Gastrocnemius medialis (tissue), 4 donors: ENCODE results near the gene TRIM7. TPM values are rescaled to one million over a fixed set of nuclear protein-coding genes. Genes with fewer than 3 reads are reported as not detected.

Experiments used
- ATAC-seq, 2 donors: fragments of 150-250 bp; one replicate each; pipeline ENCODE4 v1.9.1; 2016
- DNase-seq, 2 donors: peaks; one replicate each; pipeline ENCODE4 v3.0.0-alpha.2; 2019
- H3K27ac ChIP-seq, 4 donors: fragments of 200-600 bp; sonication (generic); 1 replicate in 1 of 4; 2 replicates in 3 of 4; pipeline ENCODE4 v1.5.1; 2016 to 2018; ENCODE audit warnings: mild to moderate bottlenecking in 2 of 4, moderate library complexity in 1 of 4
- H3K27me3 ChIP-seq, 3 donors: fragments of 200-600 bp; sonication (generic) in 2 of 3; 1 replicate in 1 of 3; 2 replicates in 2 of 3; pipeline versions ENCODE4 v1.5.1 to v1.6.0; 2016 to 2019; ENCODE audit warnings: mild to moderate bottlenecking in 1 of 3, moderate library complexity in 1 of 3
- H3K36me3 ChIP-seq, 2 donors: fragments of 200-600 bp; sonication (generic) in 1 of 2; one replicate each; pipeline ENCODE4 v1.5.1; 2017 to 2018
- H3K4me1 ChIP-seq, 2 donors: fragments of 200-600 bp; sonication (generic) in 1 of 2; one replicate each; pipeline ENCODE4 v1.5.1; 2016 to 2017; ENCODE audit warnings: mild to moderate bottlenecking in 2 of 2
- H3K4me3 ChIP-seq, 4 donors: fragments of 200-600 bp; sonication (generic) in 3 of 4; 1 replicate in 1 of 4; 2 replicates in 3 of 4; pipeline ENCODE4 v1.5.1; 2016 to 2019; ENCODE audit warnings: mild to moderate bottlenecking in 2 of 4
- H3K9me3 ChIP-seq, 3 donors: fragments of 200-600 bp; sonication (generic) in 2 of 3; 1 replicate in 1 of 3; 2 replicates in 2 of 3; pipeline ENCODE4 v1.5.1; 2016 to 2019
- POLR2A ChIP-seq, 2 donors: fragments of 450-650 bp; IDR thresholded peaks; one replicate each; pipeline ENCODE4 v1.6.1; 2017; ENCODE audit warnings: antibody characterized with exemption in 2 of 2, mild to moderate bottlenecking in 2 of 2, moderate library complexity in 2 of 2
- in situ Hi-C, 4 donors: fragments of 200-750 bp; cut with MboI; loops; one replicate each; pipeline versions ENCODE4 v1.15.0 to v1.8.0; 2017; ENCODE audit warnings: low sequenced_read_pairs in 4 of 4
- intact Hi-C: fragments of 100-400 bp; cut with DNase I; formaldehyde crosslinking; loops from one replicate; pipeline ENCODE4 v1.15.1; 2023; ENCODE audit warnings: low total_unique reads
- total RNA-seq, 4 donors: library from RNA; depleted of rRNA; stranded (reverse); fragments of >200 nt; gene quantifications; one replicate each; pipeline versions ENCODE4 v1.1.0 to v1.2.3, GENCODE V29; 2016
- TF ChIP-seq, protein P1 (sequence below), 5 experiments: fragments of 450-650 bp in 3 of 5; fragments of 200-600 bp in 2 of 5; sonication (generic) in 2 of 5; IDR thresholded peaks in 4 of 5; conservative IDR thresholded peaks in 1 of 5; 1 replicate in 4 of 5; 2 replicates in 1 of 5; pipeline ENCODE4 v1.5.1; 2016 to 2019; ENCODE audit warnings: antibody characterized with exemption in 5 of 5, mild to moderate bottlenecking in 3 of 5, moderate library complexity in 3 of 5

TRIM7 gene
- total RNA-seq = 10 to 100 TPM; 27.9 to 58.4 (median 47.1) TPM

DNA sequence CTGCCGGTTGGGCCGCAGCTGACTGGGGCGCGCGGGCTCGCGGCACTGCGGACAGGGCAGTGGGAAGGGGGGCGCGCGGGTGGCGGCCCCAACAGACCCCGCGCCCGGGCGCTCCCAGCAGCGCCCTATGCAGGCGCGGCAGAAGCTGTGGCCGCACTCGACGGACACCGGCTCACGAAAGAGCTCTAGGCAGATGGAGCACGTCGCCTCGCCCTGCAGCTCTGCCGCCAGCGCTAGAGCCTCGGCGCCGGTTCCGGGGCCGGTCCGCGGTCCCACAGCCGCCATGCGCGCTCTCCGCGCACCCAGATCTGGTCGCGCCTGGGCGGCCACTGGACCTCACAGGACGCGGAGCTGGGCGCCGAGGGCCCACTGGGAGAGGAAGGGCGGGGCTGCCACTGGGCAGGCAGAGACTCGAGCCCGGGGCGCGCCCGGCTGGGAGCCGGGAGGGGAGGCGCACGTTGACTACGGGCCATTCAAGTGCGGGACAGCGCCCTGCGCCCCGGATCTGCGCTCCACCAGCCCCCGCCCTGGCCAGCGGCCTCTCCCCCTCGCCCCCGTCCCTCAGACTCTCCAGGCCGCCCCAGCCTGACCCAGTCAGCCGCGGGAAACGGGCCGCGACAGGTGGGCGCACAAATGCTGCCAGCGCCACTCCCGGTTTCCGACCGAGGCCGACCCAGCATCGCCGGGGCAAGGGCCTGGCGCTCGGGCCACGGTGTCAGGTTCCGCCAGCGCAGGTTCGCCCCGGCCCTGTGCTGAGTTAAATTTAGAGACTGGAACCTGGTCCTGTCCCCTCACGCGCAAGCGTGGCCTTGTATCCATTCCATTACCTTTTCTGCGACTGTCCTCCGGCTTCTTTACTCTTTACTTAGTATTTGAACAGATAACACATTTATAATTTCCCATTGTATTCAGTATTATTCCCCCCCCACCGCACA, at the start of gene TRIM7:
TSS of gene TRIM7 (minus strand) at position 371 of the 935 bp plus-strand sequence. CDS start at position 285, 86 bp downstream.
- Histone ChIP-seq H3K27ac (peak within 1 kb of the TSS; percentile 95 to 99 (median 97)), H3K36me3 (no peaks in the 10 kb centered on the region), H3K4me1 (peaks cover 24 to 26% of the 10 kb centered on the region in 2 donors), H3K9me3 (no peaks in the 10 kb centered on the region), H3K4me3 (peak within 1 kb of the TSS; percentile 69 to 86 (median 80)), H3K27me3 (no peaks in the 10 kb centered on the region)
- in situ Hi-C loops = no loop called here
- ATAC-seq (peak; percentile 55 to 59), DNase-seq (peak; percentile 76 to 88)
- TF ChIP-seq, protein P1, sequence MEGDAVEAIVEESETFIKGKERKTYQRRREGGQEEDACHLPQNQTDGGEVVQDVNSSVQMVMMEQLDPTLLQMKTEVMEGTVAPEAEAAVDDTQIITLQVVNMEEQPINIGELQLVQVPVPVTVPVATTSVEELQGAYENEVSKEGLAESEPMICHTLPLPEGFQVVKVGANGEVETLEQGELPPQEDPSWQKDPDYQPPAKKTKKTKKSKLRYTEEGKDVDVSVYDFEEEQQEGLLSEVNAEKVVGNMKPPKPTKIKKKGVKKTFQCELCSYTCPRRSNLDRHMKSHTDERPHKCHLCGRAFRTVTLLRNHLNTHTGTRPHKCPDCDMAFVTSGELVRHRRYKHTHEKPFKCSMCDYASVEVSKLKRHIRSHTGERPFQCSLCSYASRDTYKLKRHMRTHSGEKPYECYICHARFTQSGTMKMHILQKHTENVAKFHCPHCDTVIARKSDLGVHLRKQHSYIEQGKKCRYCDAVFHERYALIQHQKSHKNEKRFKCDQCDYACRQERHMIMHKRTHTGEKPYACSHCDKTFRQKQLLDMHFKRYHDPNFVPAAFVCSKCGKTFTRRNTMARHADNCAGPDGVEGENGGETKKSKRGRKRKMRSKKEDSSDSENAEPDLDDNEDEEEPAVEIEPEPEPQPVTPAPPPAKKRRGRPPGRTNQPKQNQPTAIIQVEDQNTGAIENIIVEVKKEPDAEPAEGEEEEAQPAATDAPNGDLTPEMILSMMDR (IDR thresholded peaks at IDR 0.05 in 4 of 5, conservative IDR thresholded peaks at IDR 0.05 in 1 of 5) = no peak
- peak; percentile 70 to 87 for TF ChIP-seq POLR2A (IDR thresholded peaks at IDR 0.05)
- intact Hi-C loops = loop anchor here (1.0 to 5.0 kb wide), 2 partner anchors 14 to 37 kb away; partner anchors contain the start of gene RACK1

DNA sequence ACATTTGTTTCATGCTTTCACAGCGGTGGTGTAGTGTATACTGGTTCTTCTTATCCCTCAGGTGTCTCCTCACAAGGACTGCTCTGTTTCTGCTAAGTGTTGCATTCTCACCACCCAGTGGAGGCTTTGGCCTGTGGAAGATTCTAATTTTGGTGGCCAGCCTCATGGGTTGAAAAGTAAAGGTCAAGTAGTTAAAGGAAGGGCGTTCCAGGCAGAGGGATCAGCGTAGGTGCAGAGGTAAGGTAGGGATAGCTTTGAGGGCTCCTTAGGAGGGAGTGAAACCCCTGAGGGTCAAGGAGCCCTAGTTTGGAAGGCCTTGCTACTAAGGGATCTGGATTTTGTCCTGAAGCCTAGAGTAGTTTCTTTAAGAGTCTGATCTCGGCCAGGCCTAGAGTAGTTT, 43.3 kb upstream of the TRIM7 start:
- Histone ChIP-seq H3K27me3 (no peaks in the 10 kb centered on the region), H3K36me3 (peaks cover 0 to 11% of the 10 kb centered on the region in 2 donors), H3K27ac (peak overlapping the region; percentile 94 to 99 (median 96)), H3K4me1 (peaks cover 58 to 62% of the 10 kb centered on the region in 2 donors), H3K4me3 (peak overlapping the region; percentile 34 to 97 (median 86)), H3K9me3 (no peaks in the 10 kb centered on the region)
- intact Hi-C loops = loop anchor here (5.0 kb wide), 1 partner anchor 446 kb away; the partner anchor contains the start of gene MGAT1
- ATAC-seq = no peak
- in situ Hi-C loops = no loop called here
- TF ChIP-seq, protein P1 (IDR thresholded peaks at IDR 0.05 in 4 of 5, conservative IDR thresholded peaks at IDR 0.05 in 1 of 5) = no peak
- TF ChIP-seq POLR2A (IDR thresholded peaks at IDR 0.05) = no peak
- DNase-seq = no peak

DNA sequence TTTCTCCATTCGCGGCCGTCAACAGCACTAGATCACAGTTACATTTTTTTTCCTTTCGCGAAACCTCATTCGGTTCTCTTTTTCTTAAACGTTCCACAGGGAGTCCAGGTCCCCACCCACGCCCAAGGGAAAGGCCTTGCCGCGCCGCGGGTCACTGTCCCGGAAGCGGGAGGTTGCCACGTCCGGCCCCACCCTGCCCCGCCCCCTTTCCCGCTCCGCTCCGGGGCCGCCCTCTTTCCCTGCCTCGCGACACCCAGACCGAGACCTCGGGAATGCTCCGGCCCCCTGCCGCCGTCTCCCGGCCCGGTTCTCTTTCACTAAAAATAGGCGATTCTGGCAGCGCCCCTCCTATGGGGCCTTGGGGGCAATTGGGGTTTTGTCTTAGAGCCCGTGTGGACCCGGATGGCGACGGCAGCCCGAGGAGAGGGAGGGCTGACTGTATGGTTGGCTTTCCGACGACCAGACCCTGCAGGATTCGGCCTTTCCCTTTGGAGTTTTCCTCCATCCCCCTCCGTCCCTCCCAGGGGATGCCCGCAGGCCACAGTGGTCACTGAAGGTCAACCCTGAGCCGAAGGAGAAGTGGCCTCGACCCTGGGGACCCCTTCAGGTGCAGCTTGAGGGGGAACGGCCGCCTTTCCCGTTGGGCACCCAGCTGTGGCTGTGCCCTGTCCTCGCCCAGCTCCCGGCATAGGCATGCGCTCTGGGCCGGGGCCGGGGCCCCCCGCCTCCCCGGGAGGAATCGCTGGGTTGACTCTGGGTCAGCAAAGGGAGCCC, 41.5 kb upstream of the TRIM7 start:
- TF ChIP-seq, protein P1 (IDR thresholded peaks at IDR 0.05 in 4 of 5, conservative IDR thresholded peaks at IDR 0.05 in 1 of 5) = no peak
- TF ChIP-seq POLR2A (IDR thresholded peaks at IDR 0.05) = peak; percentile 86 to 92
- DNase-seq (peak; percentile 84 to 91), ATAC-seq (peak; percentile 50 to 59)
- in situ Hi-C loops (no loop called here), intact Hi-C loops (loop anchor here (1.0 to 5.0 kb wide), 3 partner anchors 14 to 444 kb away; partner anchors contain the start of genes MGAT1 and TRIM52)
- no peaks in the 10 kb centered on the region for H3K9me3 ChIP-seq
- H3K4me3 ChIP-seq = peak overlapping the region; percentile 77 to 97 (median 86)
- peaks cover 59 to 60% of the 10 kb centered on the region in 2 donors for H3K4me1 ChIP-seq
- H3K27me3 ChIP-seq = no peaks in the 10 kb centered on the region
- peaks cover 0 to 14% of the 10 kb centered on the region in 2 donors for H3K36me3 ChIP-seq
- peak overlapping the region; percentile 94 to 99 (median 96) for H3K27ac ChIP-seq

DNA sequence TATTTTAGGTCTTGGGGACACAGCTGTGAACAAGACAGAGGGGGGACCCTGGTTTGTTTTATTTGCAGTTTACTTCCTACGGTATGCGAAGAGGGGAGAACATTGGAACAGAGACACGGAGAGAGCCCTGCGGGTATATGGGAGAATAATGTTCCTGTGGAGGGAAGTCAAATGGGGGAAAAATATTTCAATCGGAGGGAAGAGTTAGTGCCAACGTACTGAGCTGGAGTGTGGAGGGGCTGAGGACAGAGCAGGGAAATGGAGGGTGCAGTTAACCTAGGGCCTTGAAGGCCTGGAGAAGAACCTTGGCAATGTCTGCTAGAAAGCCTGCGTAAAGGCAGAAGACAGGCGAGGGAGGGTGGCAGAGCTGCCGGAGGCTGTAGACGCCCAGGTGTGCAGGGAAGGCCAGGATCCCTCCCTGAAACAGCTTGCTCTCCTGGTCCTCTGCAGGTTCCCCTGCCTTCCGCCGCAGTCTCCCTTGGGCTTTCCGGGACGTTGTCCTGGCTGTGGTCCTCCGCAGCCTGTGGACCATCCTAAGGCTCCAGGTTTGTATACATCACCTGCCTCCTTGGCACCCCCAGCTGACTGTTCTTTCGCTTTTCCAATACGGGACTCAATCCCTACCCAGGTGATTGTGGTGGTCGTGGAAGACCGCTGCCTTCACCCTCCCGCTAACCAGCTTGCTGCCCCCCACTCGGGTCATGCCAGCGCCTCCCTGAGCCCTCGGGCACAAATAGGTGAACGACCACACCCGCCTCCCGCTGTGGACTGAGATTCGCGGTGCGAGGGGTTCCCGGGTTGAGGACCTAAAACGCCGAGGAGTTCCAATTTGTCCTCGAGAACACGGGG, 40.7 kb upstream of the TRIM7 start:
- peak overlapping the region; percentile 94 to 99 (median 96) for H3K27ac ChIP-seq
- intact Hi-C loops = loop anchor here (1.0 to 5.0 kb wide), 3 partner anchors 15 to 443 kb away; partner anchors contain the start of genes MGAT1 and TRIM52
- ATAC-seq = peak in 1 of 2 donors; percentile 0
- H3K27me3 ChIP-seq = no peaks in the 10 kb centered on the region
- H3K9me3 ChIP-seq = no peaks in the 10 kb centered on the region
- peaks cover 0 to 16% of the 10 kb centered on the region in 2 donors for H3K36me3 ChIP-seq
- H3K4me1 ChIP-seq = peaks cover 58 to 62% of the 10 kb centered on the region in 2 donors
- in situ Hi-C loops = no loop called here
- DNase-seq = peak in 1 of 2 donors; percentile 39
- TF ChIP-seq, protein P1 (IDR thresholded peaks at IDR 0.05 in 4 of 5, conservative IDR thresholded peaks at IDR 0.05 in 1 of 5) = no peak
- no peak for TF ChIP-seq POLR2A (IDR thresholded peaks at IDR 0.05)
- peak overlapping the region; percentile 77 to 97 (median 86) for H3K4me3 ChIP-seq
